Stimulated activated CD8-positive, alpha-beta memory T cell treated with anti-CD3 and anti-CD28 coated beads, Interleukin-4, amount 100 ng/mL, for 24 hours (primary cell): ENCODE data around the gene SPTLC3.

ENCODE experiments used
- DNase-seq: peaks from one replicate; pipeline ENCODE4 v3.0.0-alpha.2; 2020; ENCODE audit warnings: low read depth

SPTLC3 gene

GRCh38 chr20:13034115-13034514 is 25.3 kb downstream of the SPTLC3 start:
- no peak for DNase-seq

GRCh38 chr20:13034936-13035335 is 26.2 kb downstream of the SPTLC3 start:
- no peak for DNase-seq

GRCh38 chr20:13035399-13036152 is 26.8 kb downstream of the SPTLC3 start:
- DNase-seq: no peak

- DNase-seq: no peak
These were observed 29.0 kb downstream of the SPTLC3 start for GRCh38 chr20:13037727-13038126.

- no peak for DNase-seq
These were observed 33.0 kb downstream of the SPTLC3 start for GRCh38 chr20:13041574-13042457.

GRCh38 chr20:13042458-13042794 is 33.7 kb downstream of the SPTLC3 start:
- DNase-seq: no peak

- DNase-seq: no peak
These were observed 37.6 kb downstream of the SPTLC3 start for GRCh38 chr20:13046409-13046808.

GRCh38 chr20:13054011-13054410 is 45.2 kb downstream of the SPTLC3 start:
- DNase-seq: no peak

GRCh38 chr20:13058666-13059389 is 50.1 kb downstream of the SPTLC3 start:
- no peak for DNase-seq

GRCh38 chr20:13059398-13060136 is 50.8 kb downstream of the SPTLC3 start:
- no peak for DNase-seq

- DNase-seq: no peak
These were observed 51.6 kb downstream of the SPTLC3 start for GRCh38 chr20:13060327-13060726.

GRCh38 chr20:13061381-13061780 is 52.6 kb downstream of the SPTLC3 start:
- DNase-seq: no peak

GRCh38 chr20:13062789-13063188 is 54.0 kb downstream of the SPTLC3 start:
- DNase-seq: no peak

GRCh38 chr20:13068336-13068735 is 59.6 kb downstream of the SPTLC3 start:
- DNase-seq: no peak

- no peak for DNase-seq
These were observed 73.1 kb downstream of the SPTLC3 start for GRCh38 chr20:13081877-13082276.

GRCh38 chr20:13082378-13082777 is 73.6 kb downstream of the SPTLC3 start:
- DNase-seq: no peak

GRCh38 chr20:13085275-13085674 is 76.5 kb downstream of the SPTLC3 start:
- DNase-seq: no peak

GRCh38 chr20:13089950-13090469 is 81.2 kb downstream of the SPTLC3 start:
- no peak for DNase-seq

GRCh38 chr20:13092111-13092510 is 83.3 kb downstream of the SPTLC3 start:
- no peak for DNase-seq

GRCh38 chr20:13094976-13095375 is 86.2 kb downstream of the SPTLC3 start:
- no peak for DNase-seq

- DNase-seq: no peak
These were observed 90.1 kb downstream of the SPTLC3 start for GRCh38 chr20:13098720-13099355.
